ENCODE results near the gene WFDC1. TPM values are rescaled to one million over a fixed set of nuclear protein-coding genes. Genes with fewer than 3 reads are reported as not detected.

Gene WFDC1
- total and polyA plus RNA-seq, 4 donors = 1.0 to 5.2 (median 2.9) TPM

DNA sequence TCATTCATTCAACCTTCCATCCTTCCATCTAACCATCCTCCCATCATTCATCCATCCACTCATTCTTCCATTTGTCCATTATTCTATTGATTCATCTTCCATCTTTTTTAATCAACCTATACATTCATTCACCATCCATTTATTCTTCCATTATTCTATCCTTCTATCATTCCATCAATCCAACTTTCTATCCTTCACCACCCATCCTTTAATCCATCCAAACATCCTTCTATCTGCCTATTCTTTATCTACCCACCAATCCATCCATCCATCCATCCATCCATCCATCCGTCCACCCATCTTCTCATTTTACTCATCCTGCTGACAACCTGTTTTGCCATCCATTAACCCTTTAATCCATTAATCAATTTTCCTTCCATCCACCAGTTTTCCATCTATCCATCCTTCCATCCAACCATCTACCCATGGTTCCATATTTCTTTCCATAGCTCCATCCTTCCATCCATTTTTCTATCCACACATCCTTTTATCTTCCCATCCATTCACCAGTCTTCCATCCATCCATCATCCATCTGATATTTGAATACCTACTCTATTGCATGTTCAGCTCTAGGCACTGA lies 21.8 kb upstream of the WFDC1 start:
- H3K4me3 ChIP-seq (ENCODE audit: low read depth in 1 of 3, low read length in 3 of 3) = no peak overlapping the region
- H3K9ac ChIP-seq (ENCODE audit: low read depth in 1 of 2, low read length in 2 of 2) = no peak overlapping the region
- no peak for DNase-seq (ENCODE audit: low spot score)
- H3K4me1 ChIP-seq (ENCODE audit: control insufficient read depth in 4 of 4, insufficient read depth in 4 of 4, low read length in 3 of 4) = no peaks in the 10 kb centered on the region
- WGBS = 35% methylated on average over 1 of the region's 1 CpG
- no peaks in the 10 kb centered on the region for H3K27me3 ChIP-seq (ENCODE audit: control insufficient read depth in 4 of 4, insufficient read depth in 4 of 4, low read length in 3 of 4)
- TF ChIP-seq HNF4G (IDR thresholded peaks at IDR 0.05) (no peak), TAF1 (conservative IDR thresholded peaks at IDR 0.05) (no peak), SP1 (IDR thresholded peaks at IDR 0.05) (no peak), RXRA (IDR thresholded peaks at IDR 0.05) (no peak), HNF4A (conservative IDR thresholded peaks at IDR 0.05) (no peak), NR2F2 (IDR thresholded peaks at IDR 0.05) (no peak), JUND (IDR thresholded peaks at IDR 0.05) (no peak), EGR1 (IDR thresholded peaks at IDR 0.05; ENCODE audit: low read depth in 2 of 2) (no peak), FOXA1 (IDR thresholded peaks at IDR 0.05) (no peak), GABPA (IDR thresholded peaks at IDR 0.05 in 1 of 2, conservative IDR thresholded peaks at IDR 0.05 in 1 of 2) (no peak), YY1 (IDR thresholded peaks at IDR 0.05) (no peak), FOXA2 (IDR thresholded peaks at IDR 0.05) (no peak), RAD21 (IDR thresholded peaks at IDR 0.05) (no peak)
- TF ChIP-seq, protein P1, sequence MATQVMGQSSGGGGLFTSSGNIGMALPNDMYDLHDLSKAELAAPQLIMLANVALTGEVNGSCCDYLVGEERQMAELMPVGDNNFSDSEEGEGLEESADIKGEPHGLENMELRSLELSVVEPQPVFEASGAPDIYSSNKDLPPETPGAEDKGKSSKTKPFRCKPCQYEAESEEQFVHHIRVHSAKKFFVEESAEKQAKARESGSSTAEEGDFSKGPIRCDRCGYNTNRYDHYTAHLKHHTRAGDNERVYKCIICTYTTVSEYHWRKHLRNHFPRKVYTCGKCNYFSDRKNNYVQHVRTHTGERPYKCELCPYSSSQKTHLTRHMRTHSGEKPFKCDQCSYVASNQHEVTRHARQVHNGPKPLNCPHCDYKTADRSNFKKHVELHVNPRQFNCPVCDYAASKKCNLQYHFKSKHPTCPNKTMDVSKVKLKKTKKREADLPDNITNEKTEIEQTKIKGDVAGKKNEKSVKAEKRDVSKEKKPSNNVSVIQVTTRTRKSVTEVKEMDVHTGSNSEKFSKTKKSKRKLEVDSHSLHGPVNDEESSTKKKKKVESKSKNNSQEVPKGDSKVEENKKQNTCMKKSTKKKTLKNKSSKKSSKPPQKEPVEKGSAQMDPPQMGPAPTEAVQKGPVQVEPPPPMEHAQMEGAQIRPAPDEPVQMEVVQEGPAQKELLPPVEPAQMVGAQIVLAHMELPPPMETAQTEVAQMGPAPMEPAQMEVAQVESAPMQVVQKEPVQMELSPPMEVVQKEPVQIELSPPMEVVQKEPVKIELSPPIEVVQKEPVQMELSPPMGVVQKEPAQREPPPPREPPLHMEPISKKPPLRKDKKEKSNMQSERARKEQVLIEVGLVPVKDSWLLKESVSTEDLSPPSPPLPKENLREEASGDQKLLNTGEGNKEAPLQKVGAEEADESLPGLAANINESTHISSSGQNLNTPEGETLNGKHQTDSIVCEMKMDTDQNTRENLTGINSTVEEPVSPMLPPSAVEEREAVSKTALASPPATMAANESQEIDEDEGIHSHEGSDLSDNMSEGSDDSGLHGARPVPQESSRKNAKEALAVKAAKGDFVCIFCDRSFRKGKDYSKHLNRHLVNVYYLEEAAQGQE (IDR thresholded peaks at IDR 0.05) = no peak
- TF ChIP-seq, protein P2, sequence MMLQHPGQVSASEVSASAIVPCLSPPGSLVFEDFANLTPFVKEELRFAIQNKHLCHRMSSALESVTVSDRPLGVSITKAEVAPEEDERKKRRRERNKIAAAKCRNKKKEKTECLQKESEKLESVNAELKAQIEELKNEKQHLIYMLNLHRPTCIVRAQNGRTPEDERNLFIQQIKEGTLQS (IDR thresholded peaks at IDR 0.05) = no peak
- TF ChIP-seq, protein P3, sequence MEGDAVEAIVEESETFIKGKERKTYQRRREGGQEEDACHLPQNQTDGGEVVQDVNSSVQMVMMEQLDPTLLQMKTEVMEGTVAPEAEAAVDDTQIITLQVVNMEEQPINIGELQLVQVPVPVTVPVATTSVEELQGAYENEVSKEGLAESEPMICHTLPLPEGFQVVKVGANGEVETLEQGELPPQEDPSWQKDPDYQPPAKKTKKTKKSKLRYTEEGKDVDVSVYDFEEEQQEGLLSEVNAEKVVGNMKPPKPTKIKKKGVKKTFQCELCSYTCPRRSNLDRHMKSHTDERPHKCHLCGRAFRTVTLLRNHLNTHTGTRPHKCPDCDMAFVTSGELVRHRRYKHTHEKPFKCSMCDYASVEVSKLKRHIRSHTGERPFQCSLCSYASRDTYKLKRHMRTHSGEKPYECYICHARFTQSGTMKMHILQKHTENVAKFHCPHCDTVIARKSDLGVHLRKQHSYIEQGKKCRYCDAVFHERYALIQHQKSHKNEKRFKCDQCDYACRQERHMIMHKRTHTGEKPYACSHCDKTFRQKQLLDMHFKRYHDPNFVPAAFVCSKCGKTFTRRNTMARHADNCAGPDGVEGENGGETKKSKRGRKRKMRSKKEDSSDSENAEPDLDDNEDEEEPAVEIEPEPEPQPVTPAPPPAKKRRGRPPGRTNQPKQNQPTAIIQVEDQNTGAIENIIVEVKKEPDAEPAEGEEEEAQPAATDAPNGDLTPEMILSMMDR (IDR thresholded peaks at IDR 0.05; ENCODE audit: low read depth, low read length, missing input control) = no peak
- TF ChIP-seq, protein P4, sequence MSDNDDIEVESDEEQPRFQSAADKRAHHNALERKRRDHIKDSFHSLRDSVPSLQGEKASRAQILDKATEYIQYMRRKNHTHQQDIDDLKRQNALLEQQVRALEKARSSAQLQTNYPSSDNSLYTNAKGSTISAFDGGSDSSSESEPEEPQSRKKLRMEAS (IDR thresholded peaks at IDR 0.05) = no peak
- TF ChIP-seq, protein P5, sequence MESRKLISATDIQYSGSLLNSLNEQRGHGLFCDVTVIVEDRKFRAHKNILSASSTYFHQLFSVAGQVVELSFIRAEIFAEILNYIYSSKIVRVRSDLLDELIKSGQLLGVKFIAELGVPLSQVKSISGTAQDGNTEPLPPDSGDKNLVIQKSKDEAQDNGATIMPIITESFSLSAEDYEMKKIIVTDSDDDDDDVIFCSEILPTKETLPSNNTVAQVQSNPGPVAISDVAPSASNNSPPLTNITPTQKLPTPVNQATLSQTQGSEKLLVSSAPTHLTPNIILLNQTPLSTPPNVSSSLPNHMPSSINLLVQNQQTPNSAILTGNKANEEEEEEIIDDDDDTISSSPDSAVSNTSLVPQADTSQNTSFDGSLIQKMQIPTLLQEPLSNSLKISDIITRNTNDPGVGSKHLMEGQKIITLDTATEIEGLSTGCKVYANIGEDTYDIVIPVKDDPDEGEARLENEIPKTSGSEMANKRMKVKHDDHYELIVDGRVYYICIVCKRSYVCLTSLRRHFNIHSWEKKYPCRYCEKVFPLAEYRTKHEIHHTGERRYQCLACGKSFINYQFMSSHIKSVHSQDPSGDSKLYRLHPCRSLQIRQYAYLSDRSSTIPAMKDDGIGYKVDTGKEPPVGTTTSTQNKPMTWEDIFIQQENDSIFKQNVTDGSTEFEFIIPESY (IDR thresholded peaks at IDR 0.05) = no peak
- H3K36me3 ChIP-seq (ENCODE audit: control insufficient read depth in 4 of 4, insufficient read depth in 3 of 4, low read depth in 1 of 4, low read length in 3 of 4) = no peaks in the 10 kb centered on the region
- no peak overlapping the region for H3K27ac ChIP-seq (ENCODE audit: low read depth in 1 of 2, low read length in 2 of 2)
- no peaks in the 10 kb centered on the region for H3K9me3 ChIP-seq (ENCODE audit: control insufficient read depth in 4 of 4, low read length in 3 of 4)

Measured in liver (tissue), 9 donors.